Measurements from ENCODE around the gene COCH.

GRCh38 chr14:30914812-30915211, 40.5 kb downstream of the COCH start:
- TF ChIP-seq, protein P1, sequence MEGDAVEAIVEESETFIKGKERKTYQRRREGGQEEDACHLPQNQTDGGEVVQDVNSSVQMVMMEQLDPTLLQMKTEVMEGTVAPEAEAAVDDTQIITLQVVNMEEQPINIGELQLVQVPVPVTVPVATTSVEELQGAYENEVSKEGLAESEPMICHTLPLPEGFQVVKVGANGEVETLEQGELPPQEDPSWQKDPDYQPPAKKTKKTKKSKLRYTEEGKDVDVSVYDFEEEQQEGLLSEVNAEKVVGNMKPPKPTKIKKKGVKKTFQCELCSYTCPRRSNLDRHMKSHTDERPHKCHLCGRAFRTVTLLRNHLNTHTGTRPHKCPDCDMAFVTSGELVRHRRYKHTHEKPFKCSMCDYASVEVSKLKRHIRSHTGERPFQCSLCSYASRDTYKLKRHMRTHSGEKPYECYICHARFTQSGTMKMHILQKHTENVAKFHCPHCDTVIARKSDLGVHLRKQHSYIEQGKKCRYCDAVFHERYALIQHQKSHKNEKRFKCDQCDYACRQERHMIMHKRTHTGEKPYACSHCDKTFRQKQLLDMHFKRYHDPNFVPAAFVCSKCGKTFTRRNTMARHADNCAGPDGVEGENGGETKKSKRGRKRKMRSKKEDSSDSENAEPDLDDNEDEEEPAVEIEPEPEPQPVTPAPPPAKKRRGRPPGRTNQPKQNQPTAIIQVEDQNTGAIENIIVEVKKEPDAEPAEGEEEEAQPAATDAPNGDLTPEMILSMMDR (IDR thresholded peaks at IDR 0.05) = no peak
- no peak for TF ChIP-seq EZH2 (IDR thresholded peaks at IDR 0.05; ENCODE audit: borderline replicate concordance, insufficient read depth, low read depth, low read length, poor library complexity, severe bottlenecking)
